Stimulated activated CD4-positive, alpha-beta T cell treated with anti-CD3 and anti-CD28 coated beads, TNF-alpha, amount 100 ng/mL, for 4 hours (primary cell): ENCODE measurements around the gene KIAA1755.

Experiments used
- DNase-seq, 3 experiments: peaks; one replicate each; pipeline ENCODE4 v3.0.0-alpha.2; 2020; ENCODE audit warnings: low read depth in 3 of 3

KIAA1755 gene

DNA sequence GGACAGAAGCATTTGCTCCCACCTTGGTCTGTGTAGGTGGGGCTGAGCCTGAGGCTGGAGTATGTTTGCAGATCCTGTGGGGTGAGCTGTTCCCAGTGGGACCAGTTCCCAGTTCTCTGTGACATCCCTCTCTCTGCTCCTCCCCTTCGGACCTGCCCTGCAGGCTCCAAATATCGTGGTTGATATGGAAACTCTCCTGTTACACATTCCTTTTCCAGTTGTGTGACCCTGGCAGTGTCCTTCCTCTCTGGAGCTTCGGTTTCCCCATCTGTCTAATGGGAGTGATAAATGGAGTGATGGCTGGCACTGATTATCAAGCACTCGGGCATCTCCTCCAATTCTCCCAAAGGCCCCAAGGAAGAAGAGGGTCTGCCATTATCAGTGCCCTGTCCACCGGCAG is 79.8 kb downstream of the KIAA1755 start:
- no peak for DNase-seq

DNA sequence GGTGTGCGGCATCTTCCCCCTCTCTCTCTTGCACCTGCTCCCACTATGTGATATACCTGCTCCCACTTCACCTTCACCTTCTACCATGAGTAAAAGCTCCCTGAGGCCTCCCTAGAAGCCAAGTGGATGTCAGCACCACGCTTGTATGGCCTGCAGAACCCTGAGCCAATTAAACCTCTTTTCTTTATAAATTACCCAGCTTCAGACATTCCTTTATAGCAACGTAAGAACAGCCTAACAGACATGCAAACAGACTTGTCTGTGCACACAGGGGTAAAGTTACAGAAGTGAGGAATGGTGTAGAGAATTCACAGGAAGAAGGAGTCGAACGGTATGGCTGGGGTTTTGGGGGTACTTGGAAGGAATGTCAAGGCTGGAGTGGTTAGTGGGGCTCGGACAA is 80.7 kb downstream of the KIAA1755 start:
- DNase-seq: no peak

DNA sequence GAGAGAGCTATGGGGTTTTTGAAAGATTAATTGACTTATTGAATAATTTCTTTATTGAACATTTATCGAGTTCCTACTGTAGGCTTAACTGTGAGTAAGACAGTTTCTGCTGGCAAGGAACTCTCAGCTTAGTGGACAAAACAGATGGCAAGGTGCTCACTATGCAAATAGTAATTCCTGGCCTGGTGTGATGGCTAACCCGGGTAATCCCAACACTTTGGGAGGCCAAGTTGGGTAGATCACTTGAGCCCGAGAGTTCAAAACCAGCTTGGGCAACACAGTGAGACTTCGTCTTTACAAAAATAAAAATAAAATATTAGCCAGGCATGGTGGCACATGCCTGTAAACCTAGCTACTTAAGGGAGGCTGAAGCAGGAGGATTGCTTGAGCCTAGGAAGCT is 82.0 kb downstream of the KIAA1755 start:
- no peak for DNase-seq

DNA sequence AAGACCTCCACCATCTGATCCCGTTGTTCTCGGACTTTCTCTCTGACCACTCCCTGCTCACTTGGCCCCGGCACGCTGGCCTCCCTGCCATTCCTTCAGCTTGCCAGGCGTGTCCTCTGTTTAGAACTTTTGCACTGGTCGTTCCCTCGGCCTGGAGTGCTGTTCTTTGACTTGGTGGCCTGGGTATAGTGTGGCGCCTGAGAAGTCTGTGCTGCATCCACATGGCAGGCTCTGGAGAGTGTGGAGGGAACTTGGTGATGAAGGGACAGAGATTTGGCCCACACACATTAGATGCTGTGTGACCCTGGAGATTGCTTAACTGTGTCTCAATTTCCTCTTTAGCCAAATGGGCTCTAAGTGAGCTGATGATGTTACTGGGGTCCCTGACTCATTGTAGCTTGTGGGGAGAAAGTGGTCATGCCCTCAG is 82.5 kb downstream of the KIAA1755 start:
- DNase-seq: no peak

DNA sequence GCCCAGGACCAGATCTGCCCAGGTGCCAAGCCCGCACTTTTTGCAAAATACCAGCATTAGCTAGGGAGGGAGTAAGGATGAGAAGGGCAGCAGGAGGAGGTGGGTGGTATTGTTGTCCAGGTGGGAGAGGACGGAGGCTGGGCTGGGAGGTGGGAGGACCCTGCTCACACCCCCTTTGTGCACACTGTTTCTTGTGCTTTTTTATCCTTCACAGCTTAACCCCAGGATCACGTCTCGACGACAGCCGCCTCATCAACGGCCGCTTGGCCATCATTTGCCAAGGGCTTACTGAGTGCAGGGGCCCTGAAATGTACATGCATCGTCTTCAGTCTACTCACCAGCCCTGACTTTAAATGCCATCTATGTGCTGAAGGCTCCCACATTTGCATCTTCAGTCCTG is 83.3 kb downstream of the KIAA1755 start:
- no peak for DNase-seq

DNA sequence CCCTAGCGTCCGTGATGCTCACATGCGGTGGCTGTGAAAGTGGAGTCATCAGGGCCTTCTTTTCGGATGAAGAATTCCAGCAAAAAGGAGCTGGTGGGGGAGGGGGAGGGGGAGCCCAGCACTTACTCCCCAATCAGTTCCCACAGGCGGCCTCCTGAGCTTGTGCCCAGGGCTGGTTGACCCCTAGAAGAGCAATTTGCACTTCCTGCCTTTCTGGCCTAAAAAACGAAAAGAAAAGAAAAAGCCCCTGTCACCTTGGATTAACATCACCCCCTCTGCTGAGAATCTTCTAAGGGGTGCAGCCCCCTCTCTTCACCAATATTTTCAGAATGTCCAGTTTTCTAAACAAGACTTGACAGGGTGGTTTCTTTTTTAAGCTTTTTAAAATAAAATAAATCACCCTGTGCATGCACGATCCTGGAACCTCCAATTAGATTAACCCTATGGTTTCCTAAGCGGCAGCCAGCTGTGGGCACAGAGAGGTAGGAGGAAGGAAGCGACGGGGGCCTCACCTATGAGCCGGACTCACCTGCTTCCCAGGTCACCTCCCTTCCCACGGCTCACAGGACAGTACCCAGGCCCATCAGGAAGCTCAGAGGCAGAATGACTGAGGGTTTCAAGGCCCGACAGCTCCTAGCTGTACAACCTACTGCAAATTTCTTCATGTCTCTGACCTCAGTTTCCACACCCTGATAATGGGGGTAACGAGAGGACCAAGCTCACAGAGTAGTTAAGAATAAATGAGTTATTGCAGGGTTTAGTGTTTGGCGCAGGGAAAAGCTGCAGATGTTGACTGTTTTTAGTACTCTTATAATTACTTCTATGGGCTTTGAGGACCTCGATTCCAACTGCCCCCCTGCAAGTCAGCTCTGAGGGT is 85.0 kb downstream of the KIAA1755 start:
- DNase-seq: no peak

DNA sequence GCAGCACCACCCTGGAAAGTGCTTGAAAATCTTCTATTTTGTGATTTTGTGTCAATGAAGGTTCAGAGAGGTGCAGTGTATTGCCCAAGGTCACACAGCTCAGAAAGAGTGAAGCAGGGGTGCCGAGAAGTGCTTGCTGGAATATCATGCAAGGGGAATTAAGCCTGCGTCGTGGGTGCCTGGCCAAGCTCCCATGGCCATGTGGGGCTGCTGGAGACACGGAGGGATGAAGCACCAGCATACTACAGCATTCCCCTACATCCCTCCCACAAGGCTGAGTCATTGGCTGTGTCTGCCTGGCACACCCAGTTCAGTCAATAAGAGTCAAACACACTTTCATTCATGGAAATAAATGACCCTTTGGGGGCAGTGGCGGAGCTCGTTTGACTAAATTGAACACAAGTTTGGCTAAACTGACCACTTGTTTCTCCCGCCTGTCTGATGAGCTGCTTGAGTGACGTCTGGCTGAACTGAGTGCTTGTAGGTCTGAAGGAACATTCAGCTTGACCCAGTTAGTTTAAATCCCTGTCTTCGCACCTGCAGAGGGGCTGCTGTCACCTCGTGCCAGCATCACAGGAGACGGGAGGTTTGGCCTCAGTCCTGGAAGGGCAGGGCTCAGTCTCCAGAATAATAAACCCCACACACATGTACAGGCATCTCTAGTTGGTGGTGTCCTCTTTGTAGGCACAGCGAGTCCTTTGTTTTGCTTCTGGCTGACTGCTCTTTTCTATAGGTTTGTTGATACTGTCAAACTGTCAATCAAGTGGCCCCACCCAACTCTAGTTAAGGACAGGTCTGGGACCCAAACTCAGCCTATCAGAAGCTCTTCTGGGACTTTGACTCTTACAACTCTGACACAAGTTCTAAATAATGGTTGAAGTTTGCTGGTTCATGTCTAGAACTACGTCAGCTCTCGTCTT is 87.0 kb downstream of the KIAA1755 start:
- no peak for DNase-seq

DNA sequence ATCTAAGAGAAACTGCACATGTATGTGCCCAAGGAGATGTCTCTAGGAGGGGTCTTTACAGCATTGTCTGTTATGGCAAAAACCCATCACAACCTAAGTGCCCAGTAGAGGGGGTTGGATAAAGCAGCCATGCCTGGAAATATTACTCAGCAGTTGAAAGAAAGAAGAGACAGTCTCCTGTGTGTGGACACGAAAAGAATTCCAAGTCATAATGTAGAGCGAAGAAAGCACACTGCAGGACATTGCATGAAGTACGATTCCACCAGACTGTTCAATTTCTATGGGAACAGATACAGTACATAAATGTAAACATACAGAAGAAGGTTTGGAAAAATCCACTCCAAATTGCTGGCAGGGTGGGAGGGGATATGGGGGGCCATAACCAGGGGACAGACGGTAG is 88.1 kb downstream of the KIAA1755 start:
- DNase-seq: no peak

DNA sequence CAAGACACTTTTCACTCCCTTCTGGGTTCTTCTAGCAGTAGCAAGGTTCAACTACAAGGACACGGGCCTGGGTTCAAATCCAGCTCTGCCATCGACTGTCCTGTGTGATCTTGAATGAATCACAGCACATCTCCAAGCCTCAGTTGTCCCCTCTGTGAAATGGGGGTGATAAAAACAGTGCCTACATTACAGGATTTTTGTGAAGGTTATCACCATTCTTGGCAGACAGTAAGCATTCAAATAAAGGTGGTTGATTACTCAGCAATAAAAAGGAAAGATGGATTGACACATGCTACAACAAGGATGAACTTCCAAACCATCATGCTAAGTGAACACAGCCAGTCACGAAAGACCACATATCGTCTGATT is 88.9 kb downstream of the KIAA1755 start:
- no peak for DNase-seq

DNA sequence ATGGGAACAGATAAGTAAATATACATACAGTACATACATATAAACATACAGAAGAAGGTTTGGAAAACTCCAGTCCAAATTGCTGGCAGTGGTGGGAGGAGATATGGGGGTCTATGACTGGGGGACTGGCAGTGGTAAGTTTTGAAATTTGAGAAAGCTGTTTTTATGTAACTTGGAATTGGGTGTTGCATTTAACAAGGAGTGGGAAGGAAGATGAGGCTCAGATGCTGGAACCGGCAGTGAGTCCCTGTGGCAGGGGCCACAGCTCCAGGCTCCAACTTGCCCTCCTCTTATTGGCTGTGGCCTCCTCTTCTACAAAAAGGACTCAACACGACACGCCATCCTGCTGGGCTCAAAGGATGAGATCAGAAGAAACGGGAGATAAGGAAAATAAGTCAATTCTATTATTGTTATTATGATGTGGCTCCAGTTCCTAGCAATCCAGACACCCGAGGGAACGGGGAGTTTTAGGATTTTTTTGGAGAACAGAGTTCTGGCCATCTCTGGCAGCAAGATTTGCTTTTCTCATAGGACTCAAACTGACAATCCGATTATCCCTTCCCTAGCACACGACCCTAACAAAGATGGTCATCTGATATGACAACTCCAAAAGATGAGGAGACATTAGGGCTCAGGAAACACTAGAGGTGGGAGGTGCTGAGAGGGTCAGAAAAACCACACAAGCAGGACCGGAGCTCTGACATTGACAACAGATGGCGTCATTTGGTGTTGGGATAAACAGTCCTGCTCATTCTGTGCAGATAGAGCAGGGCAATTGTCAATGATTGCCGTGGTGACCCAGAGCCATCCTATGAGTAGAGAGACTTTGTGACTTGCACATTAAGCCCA is 89.5 kb downstream of the KIAA1755 start:
- no peak for DNase-seq

DNA sequence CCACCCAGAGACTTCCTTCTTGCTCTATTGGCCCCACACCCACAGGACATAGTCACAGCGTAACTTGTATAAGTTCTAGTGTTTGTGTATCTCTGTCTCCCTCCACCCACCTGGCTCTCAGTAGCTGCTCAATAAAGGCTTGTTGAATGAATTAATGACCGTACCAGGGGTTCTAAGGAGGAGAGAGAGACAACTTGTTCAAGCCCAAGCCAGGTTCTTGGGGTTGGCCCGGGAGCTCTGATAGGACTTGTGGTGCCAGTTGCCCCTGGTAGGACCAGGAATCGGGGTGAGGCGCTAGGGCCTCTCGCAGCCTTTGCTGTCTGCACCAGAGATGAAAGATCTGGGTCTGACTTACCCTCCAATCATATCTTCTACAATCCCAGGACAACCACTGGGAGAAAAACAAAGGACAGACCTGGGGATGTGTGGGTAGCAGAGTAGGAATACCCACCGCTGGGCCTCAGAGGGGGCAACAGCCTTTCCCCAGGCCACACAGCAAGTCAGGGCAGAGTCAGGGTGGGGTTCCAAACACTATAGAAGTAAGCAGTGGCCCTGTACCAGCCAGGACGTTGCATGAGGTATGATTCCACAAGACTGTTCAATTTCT is 90.2 kb downstream of the KIAA1755 start:
- DNase-seq: no peak

DNA sequence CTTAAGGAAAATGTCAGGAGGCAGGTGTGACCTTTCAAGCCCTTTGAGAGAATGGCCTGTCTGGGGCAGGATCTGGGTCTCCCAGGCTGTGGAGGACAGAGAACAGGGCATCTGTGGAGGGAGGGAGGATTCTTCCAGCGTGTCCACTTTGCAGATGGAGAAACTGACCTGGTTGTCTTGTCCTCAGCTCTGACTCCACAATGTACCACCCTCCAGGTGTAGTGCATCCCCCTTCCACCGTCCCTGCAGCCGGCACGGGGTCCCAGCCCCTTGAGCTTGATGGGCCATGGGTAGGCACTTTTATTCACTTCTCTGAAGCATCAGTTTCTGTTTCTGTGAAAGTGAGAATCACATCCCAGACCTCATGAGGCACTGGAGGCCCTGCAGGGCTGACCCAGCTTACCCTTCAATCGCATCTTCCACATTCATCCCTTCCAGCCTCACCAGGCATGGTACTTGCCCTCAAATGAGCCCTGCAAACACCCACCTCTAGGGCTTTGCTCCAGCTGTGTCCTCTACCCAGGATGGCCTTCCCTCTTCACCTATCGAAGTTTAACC is 90.8 kb downstream of the KIAA1755 start:
- DNase-seq: no peak

DNA sequence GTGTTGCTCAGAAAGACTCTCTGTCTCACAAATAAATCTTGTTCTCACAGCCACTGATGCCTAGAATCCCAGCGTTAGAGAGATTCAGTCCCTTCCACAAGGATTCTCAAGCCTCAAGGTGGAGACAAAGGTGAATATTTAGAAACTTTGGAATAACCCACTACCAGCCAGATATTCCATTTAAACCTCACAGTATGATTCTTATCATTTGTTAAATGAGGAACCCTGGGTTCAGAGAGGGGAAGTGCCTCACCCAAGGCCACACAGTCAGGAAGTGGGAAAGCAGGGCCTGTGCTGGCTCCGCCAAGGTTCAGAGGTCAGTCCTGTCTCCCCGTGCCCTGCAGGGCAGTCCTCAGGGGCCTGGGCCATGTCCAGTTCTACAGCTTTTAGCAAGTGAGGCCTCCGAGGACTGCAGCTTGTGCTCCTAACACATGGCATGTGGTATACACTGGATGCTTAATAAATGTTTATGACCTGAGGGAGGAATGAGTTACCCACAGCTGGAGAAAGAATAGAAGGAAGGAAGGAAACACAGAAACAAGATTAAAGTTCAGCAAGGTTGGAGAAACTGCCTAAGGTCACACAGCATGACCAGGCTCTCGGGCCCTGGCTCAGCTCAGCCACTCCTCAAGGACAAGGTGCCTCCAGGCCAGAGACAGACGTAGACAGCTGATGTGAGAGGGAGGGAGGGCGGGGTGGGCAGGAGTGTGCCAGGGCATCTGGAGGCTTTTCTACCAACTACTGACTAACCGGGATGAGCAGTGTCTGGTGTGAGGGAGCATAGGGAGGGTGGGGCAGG is 91.5 kb downstream of the KIAA1755 start:
- no peak for DNase-seq

DNA sequence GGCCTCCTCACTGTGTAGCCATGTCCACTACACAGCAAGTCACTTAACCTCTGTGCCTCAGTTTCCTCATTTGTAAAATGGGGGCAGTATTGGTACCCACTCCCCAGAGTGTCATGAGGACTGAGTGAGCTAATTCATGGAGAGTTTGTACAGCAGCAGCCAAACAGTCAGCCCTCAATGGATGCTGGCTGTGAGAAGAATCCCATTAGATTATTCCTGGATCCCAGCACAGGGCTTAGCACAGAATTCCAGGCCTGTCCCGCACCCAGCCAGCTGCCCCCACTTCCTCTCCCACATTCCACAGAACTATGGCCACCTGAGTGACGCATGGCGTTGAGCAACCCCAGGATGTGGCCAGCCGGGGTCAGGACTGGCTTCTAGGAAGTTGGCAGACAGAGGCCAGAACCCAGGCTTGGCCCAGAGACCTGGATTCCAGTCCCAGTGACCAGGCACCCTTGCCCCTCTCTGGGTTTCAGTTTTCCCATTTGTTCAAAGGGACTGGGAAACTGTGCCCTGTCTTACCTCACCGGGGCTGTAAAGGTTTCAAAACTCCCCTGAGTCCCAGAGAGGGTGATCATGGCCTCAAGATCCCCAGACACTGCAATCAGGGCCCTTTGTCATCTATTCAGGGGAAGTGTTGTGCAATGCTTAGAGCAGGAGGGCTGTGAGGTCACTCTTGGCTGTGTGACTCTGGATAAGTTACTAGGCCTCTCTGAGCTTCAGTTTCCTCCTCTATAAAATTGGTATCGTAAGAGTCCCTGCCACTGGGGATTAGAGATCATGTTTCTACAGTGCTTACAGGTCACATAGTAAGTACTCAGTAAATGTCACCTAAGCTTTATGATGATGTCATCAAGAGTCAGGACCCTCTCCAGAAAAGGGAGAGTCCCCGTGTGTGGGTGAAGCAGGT is 92.4 kb downstream of the KIAA1755 start:
- DNase-seq: no peak

DNA sequence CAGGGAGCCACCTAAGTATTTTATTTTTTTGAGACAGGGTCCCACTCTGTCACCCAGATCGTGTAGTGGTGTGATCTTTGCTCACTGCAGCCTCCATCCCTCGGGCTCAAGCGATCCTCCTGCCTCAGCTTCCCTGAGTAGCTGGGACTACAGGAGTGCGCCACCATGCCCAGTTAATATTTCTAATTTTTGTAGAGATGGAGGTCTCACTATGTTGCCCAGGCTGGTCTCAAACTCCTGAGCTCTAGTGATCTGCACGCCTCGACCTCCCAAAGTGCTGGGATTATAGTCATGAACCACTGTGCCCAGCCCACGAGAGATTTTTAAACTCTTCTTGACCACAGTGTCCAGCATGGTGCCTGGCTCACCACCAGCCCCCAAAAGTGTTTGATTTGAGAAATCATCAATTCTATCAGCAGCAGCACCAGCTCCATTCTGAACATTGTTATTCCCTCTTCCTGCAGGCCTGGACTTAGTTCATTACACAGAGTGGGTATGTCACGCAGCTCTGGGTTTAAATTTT is 93.1 kb downstream of the KIAA1755 start:
- no peak for DNase-seq

DNA sequence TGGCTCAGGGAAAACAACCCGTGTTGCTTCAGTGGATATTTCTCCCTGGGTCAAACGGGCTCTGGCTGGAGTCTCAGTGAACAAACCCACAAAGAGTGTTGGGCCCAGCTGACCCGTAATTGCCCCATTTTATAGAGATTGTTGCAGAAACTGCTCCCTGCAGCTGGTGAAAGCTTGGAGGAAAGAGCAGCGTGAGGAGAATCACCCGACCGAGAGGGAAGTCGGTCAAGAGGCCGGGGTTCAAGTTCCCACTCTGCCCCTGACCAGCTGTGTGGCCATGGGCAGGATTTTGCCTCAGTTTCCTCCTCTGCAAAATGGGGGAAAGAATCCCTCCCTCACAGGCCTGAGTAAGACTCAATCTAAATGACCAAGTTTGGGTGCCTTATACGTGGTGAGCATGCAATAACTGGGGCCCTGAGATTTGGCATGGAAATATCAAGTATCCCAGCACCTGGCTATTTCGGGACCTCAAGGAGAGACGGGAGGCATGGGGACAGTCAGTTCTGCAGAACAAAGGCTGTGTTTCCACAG is 93.8 kb downstream of the KIAA1755 start:
- DNase-seq: no peak

DNA sequence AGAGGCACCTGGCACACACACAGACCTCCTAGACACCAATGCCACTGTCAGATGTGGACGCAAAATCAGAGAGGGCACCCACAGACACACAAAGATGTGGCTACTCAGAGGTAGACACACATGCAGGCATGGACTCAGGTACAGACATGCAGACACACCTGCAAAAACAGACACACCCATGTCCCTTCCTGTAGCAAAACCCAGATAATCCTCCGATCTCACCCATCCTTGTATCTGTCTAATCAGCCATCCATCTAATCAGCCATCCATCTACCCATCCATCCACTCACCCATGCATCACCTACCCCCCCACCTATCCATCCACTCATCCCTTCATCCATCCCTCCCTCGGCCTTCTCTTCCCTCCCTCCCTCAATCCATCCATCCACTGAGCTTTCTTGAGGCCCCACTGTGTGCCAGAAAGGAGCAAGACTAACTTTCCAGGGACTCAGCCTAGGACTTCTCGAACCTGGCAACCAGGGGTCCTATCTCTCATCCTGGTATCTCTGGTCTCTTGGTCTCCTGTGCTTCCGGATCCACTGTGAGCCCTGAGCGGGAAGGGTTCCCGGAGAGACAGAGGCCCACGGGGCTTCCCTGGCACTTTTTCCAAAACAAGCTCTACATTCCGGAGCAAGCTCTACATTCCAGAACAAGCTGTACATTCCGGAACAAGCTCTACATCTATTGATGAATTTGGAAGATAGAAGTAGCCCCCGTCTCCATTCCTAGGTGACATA is 94.4 kb downstream of the KIAA1755 start:
- no peak for DNase-seq
